ENCODE results near the gene ERC2.

GRCh38 chr3:55571913-55572312 is 896.4 kb downstream of the ERC2 start:
- TF ChIP-seq CTCF (IDR thresholded peaks at IDR 0.05) (peak; percentile 12 to 39 (median 27)), POLR2A (IDR thresholded peaks at IDR 0.05) (no peak), EP300 (IDR thresholded peaks at IDR 0.05) (no peak), POLR2AphosphoS5 (IDR thresholded peaks at IDR 0.05) (peak in 3 of 4 donors; percentile 58 to 75 (median 74))
